Ovary (tissue), 9 donors: Measurements from ENCODE around the gene NEK4. TPM values are rescaled to one million over a fixed set of nuclear protein-coding genes. Genes with fewer than 3 reads are reported as not detected.

Experiments
- DNase-seq, 5 donors: peaks; one replicate each; pipeline ENCODE4 v3.0.0-alpha.2; 2019 to 2020
- H3K27ac ChIP-seq, 2 donors: fragments of 200-600 bp; one replicate each; pipeline versions ENCODE4 v1.5.1 to v1.8.0; 2019 to 2022
- H3K27me3 ChIP-seq: fragments of 200-600 bp; one replicate; pipeline ENCODE4 v1.8.0; 2022
- H3K36me3 ChIP-seq: fragments of 200-600 bp; sonication (generic); one replicate; pipeline ENCODE4 v1.5.1; 2019
- H3K4me1 ChIP-seq: one replicate; pipeline ENCODE4 v1.8.1; 2013; ENCODE audit warnings: mild to moderate bottlenecking, moderate library complexity; ENCODE audit not compliant: insufficient read depth
- H3K4me3 ChIP-seq: fragments of 200-600 bp; sonication (generic); one replicate; pipeline ENCODE4 v1.5.1; 2017
- H3K9me3 ChIP-seq, 2 donors: fragments of 200-600 bp in 1 of 2; sonication (generic) in 1 of 2; one replicate each; pipeline versions ENCODE4 v1.5.1 to v1.8.1; 2013 to 2019; ENCODE audit warnings: mild to moderate bottlenecking in 1 of 2, moderate library complexity in 1 of 2
- CTCF ChIP-seq, 3 donors: fragments of 450-650 bp in 2 of 3; fragments of 200-600 bp in 1 of 3; IDR thresholded peaks; one replicate each; pipeline versions ENCODE4 v1.5.1 to v1.8.0; 2016 to 2022; ENCODE audit warnings: antibody characterized with exemption in 3 of 3, mild to moderate bottlenecking in 1 of 3
- EP300 ChIP-seq: sonication (generic); formaldehyde crosslinking; IDR thresholded peaks from one replicate; pipeline ENCODE4 v1.6.1; 2017; ENCODE audit warnings: antibody characterized with exemption
- POLR2A ChIP-seq: fragments of 450-650 bp; IDR thresholded peaks from one replicate; pipeline ENCODE4 v1.6.1; 2017; ENCODE audit warnings: antibody characterized with exemption, mild to moderate bottlenecking, moderate library complexity
- WGBS, 3 donors: extraction: QIAGEN DNeasy Blood & Tissue Kit in 1 of 3; methylation state at CpG; one replicate each; pipeline versions ENCODE4 v1.1.5 to v1.1.7; 2013 to 2017; 5-methylcytosine and 5-hydroxymethylcytosine counted together
- intact Hi-C, 4 donors: fragments of 100-400 bp; cut with DNase I; formaldehyde crosslinking; loops; one replicate each; pipeline versions ENCODE4 v1.11.0 to v1.15.1; 2022 to 2023
- polyA plus RNA-seq, 2 donors: library from polyadenylated mRNA; stranded (reverse); fragments of 200-250 nt in 1 of 2; fragments of 350-450 nt in 1 of 2; fragmentation: Illumina TruSeq in 1 of 2; extraction: RNeasy Lipid Tissue Mini Kit (QIAGEN cat#74804) in 1 of 2; gene quantifications; one replicate each; pipeline ENCODE4 v1.2.3, GENCODE V29; 2013 to 2014
- total RNA-seq, 7 donors: library from RNA; depleted of rRNA in 2 of 7; stranded (reverse); fragments of >200 nt in 2 of 7; fragmentation: NEBNext Ultra II Directional in 3 of 7; extraction: Animal tissue kit (Norgen Biotek cat#: 25700) in 3 of 7; gene quantifications; one replicate each; pipeline versions ENCODE4 v1.1.0 to v1.2.4, GENCODE V29; 2016 to 2023
- donor health status: DM: no; HTN: no; CAD: no; lungs with moderate emphysema.
- donor health status: DM: no; HTN: no; CAD: no.
- donor health status: Bipolar disorder and iron deficiency.
- donor health status: DM: yes; HTN: yes; CAD: no.
- donor health status: DM: no; HTN: no; CAD: no.
- donor health status: DM: yes; HTN: yes; CAD: no.

The NEK4 gene
- total and polyA plus RNA-seq, 9 donors = 8.5 to 45.9 (median 31.0) TPM

- Histone ChIP-seq H3K36me3 (no peaks in the 10 kb centered on the region), H3K4me3 (no peak overlapping the region), H3K27ac (no peak overlapping the region), H3K4me1 (no peaks in the 10 kb centered on the region), H3K27me3 (no peaks in the 10 kb centered on the region), H3K9me3 (no peaks in the 10 kb centered on the region)
- intact Hi-C loops = no loop called here
- peak in 1 of 5 donors; percentile 8 for DNase-seq
- 55 to 61% (median 59%) methylated on average over 8 of the region's 8 CpGs for WGBS, 3 donors
- no peak for TF ChIP-seq POLR2A
- no peak for TF ChIP-seq EP300
- no peak for TF ChIP-seq CTCF (IDR thresholded peaks at IDR 0.05)
Observed at GRCh38 chr3:52775877-52776276, 5.1 kb upstream of the NEK4 start.

DNA sequence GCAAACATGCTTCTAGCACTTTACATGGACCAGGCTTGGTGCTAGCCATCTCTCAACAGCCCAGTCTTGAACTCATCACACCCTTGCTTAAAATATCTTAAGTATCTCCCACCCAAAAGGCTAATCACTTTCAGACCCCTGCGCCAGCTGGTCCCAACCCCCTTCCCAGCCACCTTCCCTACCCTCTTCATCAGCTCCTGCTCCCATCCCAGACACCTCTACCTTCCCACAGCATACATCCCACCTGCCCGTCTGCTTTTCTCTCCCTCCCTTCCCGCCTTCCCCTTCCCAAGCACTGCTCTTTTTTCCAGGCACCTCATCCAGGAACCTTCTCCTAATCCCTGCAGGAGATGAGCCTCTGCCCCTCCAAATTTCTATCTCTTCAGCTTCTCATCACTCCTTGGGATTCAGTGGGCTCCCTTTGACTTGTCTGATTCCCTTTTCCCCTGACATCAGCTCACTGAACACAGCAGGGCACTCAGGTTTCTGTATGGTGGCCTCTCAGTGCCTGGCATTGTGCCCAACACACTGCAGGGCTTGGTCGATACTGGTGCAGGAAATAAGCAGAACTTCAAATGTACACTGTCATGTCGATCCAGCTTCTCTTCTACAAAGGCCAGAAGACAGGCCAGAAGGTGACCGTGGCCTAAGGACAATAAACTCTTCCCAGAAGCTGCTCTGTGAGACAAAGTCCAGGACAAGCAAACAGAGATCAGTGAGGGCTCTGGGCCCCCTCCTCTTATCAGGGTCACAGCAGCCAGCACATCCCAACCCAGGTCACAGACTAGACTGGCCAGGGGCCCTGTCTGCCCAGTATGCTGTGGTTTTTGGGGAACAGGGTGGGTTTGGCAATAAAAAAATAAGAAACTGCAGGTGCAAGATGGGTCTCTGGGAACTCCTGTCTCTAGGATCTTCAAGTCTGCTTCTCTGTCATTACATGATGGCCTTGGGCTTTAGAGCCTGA lies 4.4 kb upstream of the NEK4 start:
- Histone ChIP-seq H3K9me3 (no peaks in the 10 kb centered on the region), H3K27me3 (no peaks in the 10 kb centered on the region), H3K4me1 (no peaks in the 10 kb centered on the region), H3K36me3 (no peaks in the 10 kb centered on the region), H3K27ac (no peak overlapping the region), H3K4me3 (no peak overlapping the region)
- intact Hi-C loops = no loop called here
- TF ChIP-seq POLR2A = no peak
- no peak for TF ChIP-seq EP300
- no peak for TF ChIP-seq CTCF (IDR thresholded peaks at IDR 0.05)
- WGBS, 3 donors = 39 to 52% (median 48%) methylated on average over 6 of the region's 6 CpGs
- peak in 2 of 5 donors; percentile 10 to 23 for DNase-seq

DNA sequence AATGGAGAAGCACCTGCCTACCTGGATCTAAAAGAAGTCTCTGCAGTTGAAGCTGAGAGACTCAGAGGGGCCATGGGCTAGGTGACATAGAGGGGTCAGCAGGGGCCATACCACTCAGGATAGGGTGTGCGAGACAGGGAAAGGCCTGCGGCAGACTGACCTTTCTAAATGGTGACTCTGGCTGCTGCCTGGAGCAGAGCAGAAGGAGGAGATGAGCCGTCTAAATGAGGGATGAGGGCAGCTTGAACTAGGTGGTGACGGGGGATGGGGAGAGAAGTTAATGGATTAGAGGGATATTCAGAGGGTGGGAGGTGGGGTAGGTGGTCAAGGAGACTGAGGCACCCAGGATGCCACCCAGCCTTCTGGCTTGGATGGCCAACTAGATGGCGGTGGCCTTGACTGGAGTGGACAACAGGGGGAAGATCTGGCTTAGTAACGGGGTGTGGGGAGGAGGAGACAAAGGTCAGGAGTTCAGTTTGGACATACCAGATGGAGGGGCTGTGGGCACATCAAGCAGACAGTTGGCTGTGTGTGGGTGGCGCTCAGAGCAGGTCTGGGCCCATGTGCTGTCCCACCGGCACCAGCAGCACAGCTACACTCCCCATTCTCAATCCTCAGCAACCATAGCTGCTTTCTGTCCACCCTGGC lies 3.5 kb upstream of the NEK4 start:
- Histone ChIP-seq H3K36me3 (no peaks in the 10 kb centered on the region), H3K4me3 (no peak overlapping the region), H3K27ac (no peak overlapping the region), H3K9me3 (no peaks in the 10 kb centered on the region), H3K27me3 (no peaks in the 10 kb centered on the region), H3K4me1 (peaks cover 2% of the 10 kb centered on the region)
- 66 to 80% (median 71%) methylated on average over 8 of the region's 8 CpGs for WGBS, 3 donors
- DNase-seq = peak in 1 of 5 donors; percentile 15
- intact Hi-C loops = no loop called here
- TF ChIP-seq EP300 = no peak
- no peak for TF ChIP-seq POLR2A
- no peak for TF ChIP-seq CTCF (IDR thresholded peaks at IDR 0.05)

DNA sequence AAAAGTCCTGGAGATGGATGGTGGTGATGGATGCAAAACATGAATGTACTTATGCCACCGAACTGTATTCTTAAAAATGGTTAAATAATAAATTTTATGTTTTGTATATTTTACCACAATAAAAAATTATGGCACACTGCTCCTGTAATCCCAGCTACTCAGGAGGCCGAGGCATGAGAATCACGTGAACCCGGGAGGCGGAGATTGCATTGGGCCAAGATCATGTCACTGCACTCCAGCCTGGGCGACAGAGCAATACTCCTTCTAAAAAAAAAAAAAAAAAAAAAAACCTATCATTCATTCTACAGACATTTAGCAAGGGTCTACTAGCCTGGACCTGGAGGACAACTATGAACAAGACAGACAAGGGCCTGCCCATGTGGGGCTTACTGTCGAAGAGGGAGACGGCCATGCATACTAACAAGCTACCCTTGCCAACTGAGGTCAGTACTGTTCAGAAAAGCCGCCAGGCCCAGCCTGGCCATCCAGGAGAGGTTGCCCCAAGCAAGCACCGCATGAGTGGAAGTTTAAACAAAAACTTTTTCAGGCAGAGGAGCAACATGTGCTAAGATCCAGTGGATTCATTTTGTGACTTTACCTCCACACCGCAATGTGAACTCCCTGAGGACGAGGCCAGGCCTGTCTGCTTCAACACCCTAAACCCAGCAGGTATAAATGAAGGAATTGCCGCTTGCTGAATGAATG lies 2.8 kb upstream of the NEK4 start:
- H3K36me3 ChIP-seq = no peaks in the 10 kb centered on the region
- H3K27me3 ChIP-seq = no peaks in the 10 kb centered on the region
- H3K4me1 ChIP-seq = peaks cover 2% of the 10 kb centered on the region
- peak in 1 of 5 donors; percentile 20 for DNase-seq
- no peak for TF ChIP-seq EP300
- no peak for TF ChIP-seq POLR2A
- TF ChIP-seq CTCF (IDR thresholded peaks at IDR 0.05) = no peak
- intact Hi-C loops = no loop called here
- H3K27ac ChIP-seq = no peak overlapping the region
- no peak overlapping the region for H3K4me3 ChIP-seq
- no peaks in the 10 kb centered on the region for H3K9me3 ChIP-seq
- 91 to 92% (median 91%) methylated on average over 13 of the region's 13 CpGs for WGBS, 3 donors
